Esophagus squamous epithelium (tissue), 4 donors: ENCODE data around the gene ABCB1.

Experiments used
- CTCF ChIP-seq, 6 experiments: fragments of 450-650 bp in 4 of 6; fragments of 200-600 bp in 2 of 6; sonication (generic) in 2 of 6; IDR thresholded peaks; one replicate each; pipeline ENCODE4 v1.5.1; 2016 to 2019; ENCODE audit warnings: antibody characterized with exemption in 6 of 6, mild to moderate bottlenecking in 4 of 6, moderate library complexity in 4 of 6
- POLR2A ChIP-seq, 4 donors: fragments of 450-650 bp; IDR thresholded peaks; one replicate each; pipeline ENCODE4 v1.6.1; 2017; ENCODE audit warnings: antibody characterized with exemption in 4 of 4, mild to moderate bottlenecking in 4 of 4, moderate library complexity in 3 of 4

DNA sequence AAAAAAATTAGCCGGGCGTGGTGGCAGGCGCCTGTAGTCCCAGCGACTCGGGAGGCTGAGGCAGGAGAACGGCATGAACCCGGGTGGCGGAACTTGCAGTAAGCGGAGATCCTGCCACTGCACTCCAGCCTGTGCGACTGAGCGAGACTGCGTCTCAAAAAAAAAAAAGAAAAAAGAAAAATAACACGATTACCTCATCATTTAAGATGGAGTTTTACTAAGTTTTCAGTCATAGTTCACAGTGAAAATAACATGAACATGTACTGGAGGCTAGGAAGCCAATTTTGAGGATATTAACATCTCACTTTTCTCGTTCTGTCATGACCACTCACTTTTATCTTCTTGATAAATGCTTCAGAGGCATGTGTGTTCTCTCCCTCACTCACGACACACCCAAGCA is 24.4 kb upstream of the ABCB1 start:
- no peak for TF ChIP-seq CTCF (IDR thresholded peaks at IDR 0.05)
- TF ChIP-seq POLR2A (IDR thresholded peaks at IDR 0.05), result no peak
